SK-N-SH (cell line): Measurements from ENCODE around the gene MTPN. TPM values are rescaled to one million over a fixed set of nuclear protein-coding genes. Genes with fewer than 3 reads are reported as not detected.

Experiments
- CTCF ChIA-PET: fragments of 300-600, 350-600 bp; formaldehyde crosslinking; extraction: SDS; loops from one replicate; lab custom pipeline; 2021; lab: Yijun Ruan, JAX
- POLR2A ChIA-PET: fragments of 350-600 bp; sonication (Branson Sonifier 250); formaldehyde crosslinking; extraction: SDS; loops from one replicate; lab custom pipeline; 2020; ENCODE audit warnings: antibody characterized with exemption, inconsistent platforms; lab: Yijun Ruan, JAX
- DNase-seq: peaks from one replicate; pipeline ENCODE4 v3.0.0; 2012
- H2AFZ ChIP-seq: fragments of 200-600 bp; sonication (generic); 2 replicates; pipeline ENCODE4 v1.8.1; 2016; ENCODE audit warnings: antibody characterized with exemption, mild to moderate bottlenecking, low read depth
- H3F3A ChIP-seq: fragments of 200-600 bp; sonication (generic); replicated peaks from 2 replicates; pipeline ENCODE3; 2016; ENCODE audit warnings: antibody characterized with exemption, mild to moderate bottlenecking; ENCODE audit not compliant: insufficient read depth
- H3K27ac ChIP-seq, 2 experiments: fragments of 200-500 bp in 1 of 2; fragments of 200-600 bp in 1 of 2; sonication (Bioruptor generic) in 1 of 2; sonication (generic), shearing (Covaris generic) in 1 of 2; 2 replicates each; pipeline versions ENCODE4 v1.5.1 to v1.6.1; 2014 to 2016; ENCODE audit warnings: low read depth in 2 of 2, inconsistent platforms in 1 of 2, low read length in 1 of 2, mild to moderate bottlenecking in 1 of 2, mixed read lengths in 1 of 2
- H3K27me3 ChIP-seq: fragments of 200-600 bp; sonication (generic), shearing (Covaris generic); 2 replicates; pipeline ENCODE4 v1.6.1; 2016; ENCODE audit warnings: mixed run types; ENCODE audit not compliant: insufficient read depth
- H3K36me3 ChIP-seq, 2 experiments: fragments of 200-500 bp in 1 of 2; fragments of 200-600 bp in 1 of 2; sonication (Bioruptor generic) in 1 of 2; sonication (generic) in 1 of 2; replicated peaks in 1 of 2; 2 replicates each; pipeline versions ENCODE3 to v1.5.1; 2014 to 2016; ENCODE audit warnings: low read length in 1 of 2, mild to moderate bottlenecking in 1 of 2; ENCODE audit not compliant: insufficient read depth in 2 of 2, control insufficient read depth in 1 of 2
- H3K4me1 ChIP-seq, 2 experiments: fragments of 200-500 bp in 1 of 2; fragments of 200-600 bp in 1 of 2; sonication (Bioruptor generic) in 1 of 2; sonication (generic), shearing (Covaris generic) in 1 of 2; 2 replicates each; pipeline versions ENCODE4 v1.5.1 to v1.6.1; 2014 to 2016; ENCODE audit warnings: low read depth in 1 of 2, low read length in 1 of 2, mixed run types in 1 of 2; ENCODE audit not compliant: insufficient read depth in 2 of 2, control insufficient read depth in 1 of 2
- H3K4me2 ChIP-seq: fragments of 200-600 bp; sonication (generic), shearing (Covaris generic); 2 replicates; pipeline ENCODE4 v1.6.1; 2017; ENCODE audit warnings: mixed run types
- H3K4me3 ChIP-seq, 2 experiments: fragments of 200-500 bp in 1 of 2; fragments of 200-600 bp in 1 of 2; sonication (Bioruptor generic) in 1 of 2; sonication (generic), shearing (Covaris generic) in 1 of 2; 2 replicates each; pipeline versions ENCODE4 v1.5.1 to v1.8.1; 2014 to 2016; ENCODE audit warnings: low read depth in 2 of 2, inconsistent platforms in 1 of 2, low read length in 1 of 2, mild to moderate bottlenecking in 1 of 2, mixed read lengths in 1 of 2, moderate library complexity in 1 of 2
- H3K79me2 ChIP-seq: fragments of 200-600 bp; sonication (generic); 2 replicates; pipeline ENCODE4 v1.8.1; 2017; ENCODE audit warnings: mild to moderate bottlenecking; ENCODE audit not compliant: insufficient read depth
- H3K9ac ChIP-seq: fragments of 200-600 bp; sonication (generic); 2 replicates; pipeline ENCODE4 v1.6.1; 2017; ENCODE audit warnings: mixed run types
- H3K9me2 ChIP-seq: fragments of 200-600 bp; sonication (generic); 2 replicates; pipeline ENCODE4 v1.6.1; 2017; ENCODE audit warnings: mixed run types
- H3K9me3 ChIP-seq: fragments of 200-600 bp; sonication (generic); 2 replicates; pipeline ENCODE4 v1.6.1; 2017; ENCODE audit warnings: mixed run types, mild to moderate bottlenecking, moderate library complexity
- H4K20me1 ChIP-seq: fragments of 200-600 bp; sonication (generic); 2 replicates; pipeline ENCODE4 v1.6.1; 2017; ENCODE audit warnings: mild to moderate bottlenecking, mixed run types; ENCODE audit not compliant: insufficient read depth
- CTCF ChIP-seq: fragments of 200-600 bp; sonication (generic); IDR thresholded peaks from 2 replicates; pipeline ENCODE4 v1.6.1; 2017; ENCODE audit warnings: antibody characterized with exemption, mild to moderate bottlenecking, moderate library complexity
- ELF1 ChIP-seq: IDR thresholded peaks from 2 replicates; pipeline ENCODE4 v1.4.0; 2012
- EP300 ChIP-seq, 2 experiments: IDR thresholded peaks; 2 replicates each; pipeline versions ENCODE4 v1.4.0 to v1.6.1; 2012; ENCODE audit warnings: borderline replicate concordance in 1 of 2, low read depth in 1 of 2, low read length in 1 of 2
- EZH2phosphoT487 ChIP-seq: fragments of 200-600 bp; sonication (generic); IDR thresholded peaks from 2 replicates; pipeline ENCODE4 v1.6.1; 2017; ENCODE audit warnings: low read depth, mixed run types, mild to moderate bottlenecking, antibody characterized with exemption, moderate library complexity, borderline replicate concordance
- FOSL2 ChIP-seq: IDR thresholded peaks from 2 replicates; pipeline ENCODE4 v1.4.0; 2012; ENCODE audit warnings: low read depth, mild to moderate bottlenecking, moderate library complexity, borderline replicate concordance
- FOXJ3 ChIP-seq: sonication (generic); formaldehyde crosslinking; IDR thresholded peaks from 2 replicates; pipeline ENCODE4 v1.5.1; 2020; ENCODE audit warnings: mild to moderate bottlenecking, missing genetic modification reagents
- FOXM1 ChIP-seq: IDR thresholded peaks from 2 replicates; pipeline ENCODE4 v1.4.0; 2012; ENCODE audit warnings: low read depth, mild to moderate bottlenecking
- GATA2 ChIP-seq: sonication (generic); formaldehyde crosslinking; IDR thresholded peaks from 2 replicates; pipeline ENCODE4 v1.5.0; 2020; ENCODE audit warnings: mild to moderate bottlenecking, missing genetic modification reagents
- JUND ChIP-seq: IDR thresholded peaks from 2 replicates; pipeline ENCODE4 v1.4.0; 2012
- MAX ChIP-seq: IDR thresholded peaks from 2 replicates; pipeline ENCODE4 v1.4.0; 2012; ENCODE audit warnings: low read depth
- MEF2A ChIP-seq: IDR thresholded peaks from 2 replicates; pipeline ENCODE4 v1.4.0; 2012; ENCODE audit warnings: low read depth, borderline replicate concordance
- MXI1 ChIP-seq: IDR thresholded peaks from 2 replicates; pipeline ENCODE4 v1.6.1; 2012; ENCODE audit warnings: mild to moderate bottlenecking, low read depth, low read length, improper control_type of control experiment
- NFIC ChIP-seq: IDR thresholded peaks from 2 replicates; pipeline ENCODE4 v1.4.0; 2012; ENCODE audit warnings: borderline replicate concordance
- PBX3 ChIP-seq: IDR thresholded peaks from 2 replicates; pipeline ENCODE4; 2012
- RCOR1 ChIP-seq: fragments of 150-350 bp; IDR thresholded peaks from 2 replicates; pipeline ENCODE4 v1.6.1; 2017; ENCODE audit warnings: antibody characterized with exemption, low read length
- RXRA ChIP-seq: IDR thresholded peaks from 2 replicates; pipeline ENCODE4 v1.4.0; 2012; ENCODE audit warnings: low read depth, mild to moderate bottlenecking, borderline replicate concordance
- TAF1 ChIP-seq: IDR thresholded peaks from 2 replicates; pipeline ENCODE4 v1.6.1; 2012; ENCODE audit warnings: low read depth, mild to moderate bottlenecking, low read length, moderate library complexity, borderline replicate concordance
- TCF12 ChIP-seq: IDR thresholded peaks from 2 replicates; pipeline ENCODE4 v1.4.0; 2012
- USF1 ChIP-seq: IDR thresholded peaks from 2 replicates; pipeline ENCODE4 v1.4.0; 2012; ENCODE audit warnings: low read depth, borderline replicate concordance
- ZBTB33 ChIP-seq: IDR thresholded peaks from 2 replicates; pipeline ENCODE4 v1.4.0; 2012; ENCODE audit warnings: low read depth, borderline replicate concordance
- WGBS: methylation state at CpG from one replicate; pipeline ENCODE4 v1.1.6; 2017; ENCODE audit warnings: low lambda C conversion rate; 5-methylcytosine and 5-hydroxymethylcytosine counted together
- polyA plus RNA-seq, 3 experiments: library from polyadenylated mRNA; depleted of rRNA; stranded (reverse); fragments of >200 nt; gene quantifications; 2 replicates each; pipeline ENCODE4 v1.2.3, GENCODE V29; 2012

The MTPN gene
- polyA plus RNA-seq, 1 of the 3 experiments (the other 2 are of a cell fraction): 135 TPM

- H3K4me1 ChIP-seq: peaks cover 17 to 33% of the 10 kb centered on the region in 2 experiments; a peak in 3 of 4 replicates
- peak overlapping the region; percentile 24; the same call in 1 of the 2 replicates for H3K9ac ChIP-seq
- peak; percentile 13; the same call in 1 of the 2 replicates for TF ChIP-seq FOSL2
- peak; percentile 27; the same call in 1 of the 2 replicates for TF ChIP-seq FOXJ3 (CRISPR knock-in tag)
- no peak for TF ChIP-seq FOXM1
- 0 out of 2 replicates have a peak, but pooled peaks have one; percentile 14 for TF ChIP-seq JUND
- 0 out of 2 replicates have a peak, but pooled peaks have one; percentile 31 for TF ChIP-seq ELF1
- TF ChIP-seq TCF12: peak; percentile 68; the same call in 1 of the 2 replicates
- H3F3A ChIP-seq: peaks cover 22% of the 10 kb centered on the region
- H3K9me2 ChIP-seq: no peaks in the 10 kb centered on the region
- CTCF ChIA-PET: interaction anchor here (1.1 to 1.4 kb wide), 3 partner anchors 9 to 14 kb away, joined by 3 to 4 read pairs (median 3); no protein-coding TSS in a partner anchor
- peak overlapping the region; percentile 23 for H3K4me2 ChIP-seq
- peak overlapping the region; percentile 89 to 93 for H3K27ac ChIP-seq
- WGBS: 65% methylated on average over 9 of the region's 9 CpGs
- H3K4me3 ChIP-seq: no peak overlapping the region
- no peaks in the 10 kb centered on the region for H3K27me3 ChIP-seq
- H4K20me1 ChIP-seq: peaks cover 29% of the 10 kb centered on the region
- peaks cover 89% of the 10 kb centered on the region for H3K79me2 ChIP-seq
- POLR2A ChIA-PET: no interaction called here
- H2AFZ ChIP-seq: no peak overlapping the region
- no peaks in the 10 kb centered on the region for H3K9me3 ChIP-seq
- peak; percentile 36 for DNase-seq
- peaks cover 14 to 36% of the 10 kb centered on the region in 2 experiments for H3K36me3 ChIP-seq
These were observed 46.3 kb downstream of the MTPN start for GRCh38 chr7:135930565-135931461.

- H2AFZ ChIP-seq: no peak overlapping the region
- H3K27me3 ChIP-seq: no peaks in the 10 kb centered on the region
- no peak overlapping the region for H3K4me2 ChIP-seq
- peaks cover 24% of the 10 kb centered on the region for H4K20me1 ChIP-seq
- H3K9me3 ChIP-seq: no peaks in the 10 kb centered on the region
- H3K79me2 ChIP-seq: peaks cover 84% of the 10 kb centered on the region
- peak; percentile 47 for DNase-seq
- no peak overlapping the region for H3K9ac ChIP-seq
- H3K9me2 ChIP-seq: no peaks in the 10 kb centered on the region
- H3K27ac ChIP-seq: peak overlapping the region; percentile 89 to 93
- CTCF ChIA-PET: interaction anchor here (0.7 to 1.5 kb wide), 4 partner anchors 8 to 129 kb away, joined by 3 to 7 read pairs (median 4); no protein-coding TSS in a partner anchor
- peaks cover 21 to 33% of the 10 kb centered on the region in 2 experiments; a peak in 3 of 4 replicates for H3K4me1 ChIP-seq
- 50% methylated on average over 3 of the region's 3 CpGs for WGBS
- peaks cover 14 to 36% of the 10 kb centered on the region in 2 experiments for H3K36me3 ChIP-seq
- H3K4me3 ChIP-seq: no peak overlapping the region
- H3F3A ChIP-seq: peaks cover 22% of the 10 kb centered on the region
- POLR2A ChIA-PET: no interaction called here
- TF ChIP-seq EZH2phosphoT487 (no peak), MAX (no peak), MEF2A (no peak), NFIC (no peak), JUND (no peak), RCOR1 (no peak), EP300 (IDR thresholded peaks at IDR 0.05; ENCODE audit: borderline replicate concordance in 1 of 2, low read depth in 1 of 2, low read length in 1 of 2) (peak in 1 of 2 experiments; percentile 37; a peak in 2 of 4 replicates), CTCF (no peak), TAF1 (no peak), ZBTB33 (no peak), TCF12 (no peak), USF1 (no peak), FOXJ3 (CRISPR knock-in tag) (no peak), GATA2 (CRISPR knock-in tag) (peak; percentile 16; the same call in 1 of the 2 replicates), MXI1 (peak; percentile 37; the same call in 1 of the 2 replicates), RXRA (no peak), FOSL2 (no peak), PBX3 (peak; percentile 57)
These were observed 47.4 kb downstream of the MTPN start for GRCh38 chr7:135929722-135930141.
